ENCODE results near the gene PPP1R3D. TPM values are rescaled to one million over a fixed set of nuclear protein-coding genes. Genes with fewer than 3 reads are reported as not detected.

PPP1R3D gene
- total and polyA plus RNA-seq, 9 of the 15 experiments (the other 6 are each of a cell fraction or from before 2014, with no cell fraction given), result 0.35 to 3.3 (median 1.8) TPM

DNA sequence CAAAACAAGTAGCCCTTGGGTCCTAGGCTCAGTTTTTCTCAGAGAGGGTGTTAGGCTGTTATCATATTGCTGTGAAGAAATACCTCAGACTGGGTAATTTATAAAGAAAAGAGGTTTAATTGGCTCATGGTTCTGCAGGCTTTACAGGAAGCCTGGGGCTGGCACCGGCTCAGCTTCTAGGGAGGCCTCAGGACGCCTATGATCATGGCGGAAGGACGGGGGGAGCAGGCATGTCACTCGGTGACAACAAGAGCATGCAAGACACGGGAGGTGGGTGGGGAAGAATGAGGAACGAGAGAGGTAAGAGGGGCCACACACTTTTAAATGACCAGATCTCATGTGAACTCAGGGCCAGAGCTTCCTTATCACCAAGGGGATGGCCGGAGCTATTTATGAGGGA, 45.1 kb upstream of the PPP1R3D start:
- Histone ChIP-seq H3K9ac (ENCODE audit: insufficient read depth in 1 of 2, low read depth in 2 of 2, low read length in 2 of 2) (no peak overlapping the region), H3K4me3 (no peak overlapping the region), H4K20me1 (replicated peaks; ENCODE audit: control insufficient read depth, insufficient read depth, low read length) (no peaks in the 10 kb centered on the region), H3K27me3 (ENCODE audit: control insufficient read depth in 2 of 2, insufficient read depth in 2 of 2, low read length in 2 of 2) (peaks cover 3 to 5% of the 10 kb centered on the region in 2 experiments; a peak in 4 of 5 replicates), H3K36me3 (ENCODE audit: control insufficient read depth, insufficient read depth, low read length) (no peaks in the 10 kb centered on the region), H2AFZ (ENCODE audit: low read depth, low read length) (peak overlapping the region; percentile 30; the same call in 1 of the 2 replicates), H3K4me2 (ENCODE audit: insufficient read depth, low read length) (no peak overlapping the region), H3K9me3 (replicated peaks; ENCODE audit: control insufficient read depth, insufficient read depth, low read depth, low read length) (no peaks in the 10 kb centered on the region), H3K4me1 (replicated peaks in 1 of 2; ENCODE audit: control insufficient read depth in 2 of 2, insufficient read depth in 2 of 2, low read length in 2 of 2) (peaks cover 0 to 7% of the 10 kb centered on the region in 2 experiments; a peak in 2 of 5 replicates), H3K79me2 (ENCODE audit: control insufficient read depth, insufficient read depth, low read length) (no peaks in the 10 kb centered on the region), H3K27ac (ENCODE audit: extremely low read depth, low read depth, low read length) (no peak overlapping the region), H3K9me1 (ENCODE audit: control insufficient read depth, insufficient read depth, low read length) (no peaks in the 10 kb centered on the region)
- intact Hi-C loops (cut with micrococcal nuclease) (no loop called here), in situ Hi-C loops (cut with MboI) (no loop called here)
- ChIA-PET CTCF (ENCODE audit: low intra/inter-chr PET ratio) (no interaction called here), POLR2A (no interaction called here)
- no peak for DNase-seq (ENCODE audit: extremely low read depth in 1 of 4, low spot score in 3 of 4)
- ATAC-seq, result no peak
- 19% methylated on average over 8 of the region's 8 CpGs for WGBS (ENCODE audit: insufficient coverage, low coverage, missing lambda C conversion rate)
- no TSS peak for BruUV-seq (replicated peaks)
- FAIRE-seq, result no peak
- no peak for TF ChIP-seq SPI1 (IDR thresholded peaks at IDR 0.05; ENCODE audit: borderline replicate concordance, low read depth, low read length)

DNA sequence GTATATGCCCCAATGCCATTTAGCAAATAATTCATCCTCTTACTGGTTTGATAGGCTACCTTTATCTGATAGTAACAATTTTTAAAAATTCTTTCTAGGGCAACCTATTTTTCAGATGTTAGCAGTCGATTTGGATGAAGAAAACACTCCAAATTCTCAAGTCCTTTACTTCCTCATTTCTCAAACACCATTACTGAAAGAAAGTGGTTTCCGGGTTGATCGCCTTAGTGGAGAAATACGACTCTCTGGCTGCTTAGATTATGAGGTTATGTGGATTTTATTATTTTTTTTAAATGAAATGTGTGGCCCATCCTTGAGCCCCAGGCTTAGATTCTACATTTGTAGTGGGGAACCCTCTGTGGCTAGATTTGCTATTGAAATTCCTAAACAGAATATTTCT, 44.4 kb upstream of the PPP1R3D start:
- FAIRE-seq, result no peak

More for the DNA sequence above, 44.4 kb upstream of the PPP1R3D start:
- Histone ChIP-seq H3K4me2 (ENCODE audit: insufficient read depth, low read length) (no peak overlapping the region), H3K9me1 (ENCODE audit: control insufficient read depth, insufficient read depth, low read length) (no peaks in the 10 kb centered on the region), H2AFZ (ENCODE audit: low read depth, low read length) (no peak overlapping the region), H3K27me3 (ENCODE audit: control insufficient read depth in 2 of 2, insufficient read depth in 2 of 2, low read length in 2 of 2) (peaks cover 1 to 5% of the 10 kb centered on the region in 2 experiments; a peak in 2 of 5 replicates), H3K9ac (ENCODE audit: insufficient read depth in 1 of 2, low read depth in 2 of 2, low read length in 2 of 2) (no peak overlapping the region), H3K36me3 (ENCODE audit: control insufficient read depth, insufficient read depth, low read length) (no peaks in the 10 kb centered on the region), H3K4me1 (replicated peaks in 1 of 2; ENCODE audit: control insufficient read depth in 2 of 2, insufficient read depth in 2 of 2, low read length in 2 of 2) (peaks cover 0 to 7% of the 10 kb centered on the region in 2 experiments; a peak in 2 of 5 replicates), H3K27ac (ENCODE audit: extremely low read depth, low read depth, low read length) (no peak overlapping the region), H3K79me2 (ENCODE audit: control insufficient read depth, insufficient read depth, low read length) (no peaks in the 10 kb centered on the region), H3K9me3 (replicated peaks; ENCODE audit: control insufficient read depth, insufficient read depth, low read depth, low read length) (no peaks in the 10 kb centered on the region), H3K4me3 (no peak overlapping the region), H4K20me1 (replicated peaks; ENCODE audit: control insufficient read depth, insufficient read depth, low read length) (no peaks in the 10 kb centered on the region)
- TF ChIP-seq MCM7 (IDR thresholded peaks at IDR 0.05) (no peak), ZNF124 (CRISPR knock-in tag; IDR thresholded peaks at IDR 0.05) (no peak), PHB (CRISPR knock-in tag; IDR thresholded peaks at IDR 0.05) (no peak)
- ATAC-seq (no peak), DNase-seq (ENCODE audit: extremely low read depth in 1 of 4, low spot score in 3 of 4) (no peak)
- BruUV-seq (replicated peaks), result no TSS peak
- POLR2A ChIA-PET, result no interaction called here
- CTCF ChIA-PET (ENCODE audit: low intra/inter-chr PET ratio), result no interaction called here
- WGBS (ENCODE audit: insufficient coverage, low coverage, missing lambda C conversion rate), result 6% methylated on average over 4 of the region's 4 CpGs
- in situ Hi-C loops (cut with MboI) (no loop called here), intact Hi-C loops (cut with micrococcal nuclease) (no loop called here)
